Ovary (tissue), 1 donor: ENCODE results near the gene C2orf92.

Experiments
- EP300 ChIP-seq: sonication (generic); formaldehyde crosslinking; IDR thresholded peaks from one replicate; pipeline ENCODE4 v1.6.1; 2017; ENCODE audit warnings: antibody characterized with exemption
- POLR2A ChIP-seq: fragments of 450-650 bp; IDR thresholded peaks from one replicate; pipeline ENCODE4 v1.6.1; 2017; ENCODE audit warnings: antibody characterized with exemption, mild to moderate bottlenecking, moderate library complexity

DNA sequence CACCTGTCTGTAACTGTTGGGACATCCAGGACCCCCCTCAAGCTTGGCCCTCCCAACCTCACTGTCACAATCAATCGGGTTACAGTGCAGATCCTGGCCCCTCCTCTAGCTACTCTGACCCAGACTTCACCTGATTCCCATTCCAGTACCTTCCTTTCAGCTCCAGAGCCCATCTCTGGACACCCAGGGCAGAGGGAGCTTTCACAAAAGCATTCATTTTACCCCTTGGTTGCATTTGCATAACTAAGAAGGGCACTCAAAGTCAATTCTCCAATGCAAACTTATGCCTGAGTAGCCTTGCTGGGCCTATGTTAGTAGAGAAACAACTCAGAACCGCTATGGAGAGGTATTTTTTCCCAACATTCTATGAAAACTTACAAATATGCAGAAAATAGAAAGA lies 51.2 kb downstream of the C2orf92 start:
- no peak for TF ChIP-seq EP300
- TF ChIP-seq POLR2A: no peak
